ENCODE results near the gene DCAF4. TPM values are rescaled to one million over a fixed set of nuclear protein-coding genes. Genes with fewer than 3 reads are reported as not detected.

DCAF4 gene
- total RNA-seq, 3 donors from 2014 or later (not counting 1 experiment from before 2014, with no cell fraction given), result 4.6 to 18.6 (median 16.5) TPM

DNA sequence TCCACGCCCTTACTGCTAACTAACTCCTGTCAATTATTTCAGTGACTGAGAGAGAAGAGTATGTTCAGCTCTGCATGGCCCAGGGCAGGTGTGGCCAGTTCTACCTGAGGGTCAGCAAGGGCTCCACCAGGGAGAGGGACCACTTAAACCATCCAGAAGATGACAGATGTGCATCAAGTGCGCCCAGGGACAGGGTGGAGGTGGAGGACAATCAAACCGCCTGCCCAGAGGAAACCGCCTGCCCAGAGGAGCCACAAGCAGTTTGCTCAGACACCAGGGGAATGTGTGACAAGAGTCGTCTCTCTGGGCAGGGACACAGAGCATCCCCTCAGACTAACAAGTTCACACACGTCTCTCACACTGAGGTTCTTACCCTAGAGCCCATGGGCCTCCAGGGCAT lies 46.8 kb upstream of the DCAF4 start:
- H3K4me1 Mint-ChIP-seq, result peaks cover 21 to 35% of the 10 kb centered on the region in 2 donors
- peaks cover 30% of the 10 kb centered on the region for H3K4me1 ChIP-seq (ENCODE audit: control insufficient read depth, insufficient read depth, low read length)
- H3K4me3 Mint-ChIP-seq, result no peak overlapping the region
- H3K27ac ChIP-seq (ENCODE audit: low read length), result no peak overlapping the region
- no peaks in the 10 kb centered on the region for H3K27me3 ChIP-seq (ENCODE audit: control insufficient read depth, insufficient read depth, low read length)
- H3K9me3 ChIP-seq (ENCODE audit: control insufficient read depth, insufficient read depth, low read length), result no peaks in the 10 kb centered on the region
- H3K36me3 Mint-ChIP-seq, result no peaks in the 10 kb centered on the region
- H3K27me3 Mint-ChIP-seq (ENCODE audit: low read depth in 2 of 2), result peaks cover 16 to 19% of the 10 kb centered on the region in 2 donors
- ATAC-seq (no peak), DNase-seq (no peak)
- H3K9me3 Mint-ChIP-seq, result no peaks in the 10 kb centered on the region
- TF ChIP-seq, protein P1, sequence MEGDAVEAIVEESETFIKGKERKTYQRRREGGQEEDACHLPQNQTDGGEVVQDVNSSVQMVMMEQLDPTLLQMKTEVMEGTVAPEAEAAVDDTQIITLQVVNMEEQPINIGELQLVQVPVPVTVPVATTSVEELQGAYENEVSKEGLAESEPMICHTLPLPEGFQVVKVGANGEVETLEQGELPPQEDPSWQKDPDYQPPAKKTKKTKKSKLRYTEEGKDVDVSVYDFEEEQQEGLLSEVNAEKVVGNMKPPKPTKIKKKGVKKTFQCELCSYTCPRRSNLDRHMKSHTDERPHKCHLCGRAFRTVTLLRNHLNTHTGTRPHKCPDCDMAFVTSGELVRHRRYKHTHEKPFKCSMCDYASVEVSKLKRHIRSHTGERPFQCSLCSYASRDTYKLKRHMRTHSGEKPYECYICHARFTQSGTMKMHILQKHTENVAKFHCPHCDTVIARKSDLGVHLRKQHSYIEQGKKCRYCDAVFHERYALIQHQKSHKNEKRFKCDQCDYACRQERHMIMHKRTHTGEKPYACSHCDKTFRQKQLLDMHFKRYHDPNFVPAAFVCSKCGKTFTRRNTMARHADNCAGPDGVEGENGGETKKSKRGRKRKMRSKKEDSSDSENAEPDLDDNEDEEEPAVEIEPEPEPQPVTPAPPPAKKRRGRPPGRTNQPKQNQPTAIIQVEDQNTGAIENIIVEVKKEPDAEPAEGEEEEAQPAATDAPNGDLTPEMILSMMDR (IDR thresholded peaks at IDR 0.05), result no peak
- no peak overlapping the region for H3K4me3 ChIP-seq (ENCODE audit: low read length)
- no peaks in the 10 kb centered on the region for H3K36me3 ChIP-seq (ENCODE audit: control insufficient read depth, insufficient read depth, low read length)
- 77% methylated on average over 6 of the region's 6 CpGs for WGBS (ENCODE audit: insufficient coverage)
- no peak overlapping the region for H3K27ac Mint-ChIP-seq
- intact Hi-C loops (cut with micrococcal nuclease), result no loop called here

DNA sequence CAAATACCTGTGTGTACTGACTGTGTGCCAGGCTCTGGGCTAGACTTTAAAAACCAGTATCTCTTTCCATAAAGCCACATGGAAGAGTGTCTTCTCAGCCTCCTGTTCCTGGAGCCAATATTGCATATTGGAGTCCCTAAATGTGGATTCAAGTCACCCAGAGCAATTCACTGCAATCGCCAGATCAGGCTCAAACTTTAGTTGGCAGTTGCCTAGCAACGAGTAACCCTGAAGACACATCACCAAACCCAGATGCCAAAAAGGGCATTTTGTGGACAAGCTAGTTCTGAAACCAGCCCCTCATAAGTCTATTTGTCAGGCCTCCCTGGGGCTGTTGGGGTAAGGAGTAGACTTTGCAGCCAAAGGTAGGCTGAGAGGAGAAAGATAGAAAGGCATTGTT lies 46.1 kb upstream of the DCAF4 start:
- Histone ChIP-seq H3K9me3 (ENCODE audit: control insufficient read depth, insufficient read depth, low read length) (no peaks in the 10 kb centered on the region), H3K27me3 (ENCODE audit: control insufficient read depth, insufficient read depth, low read length) (no peaks in the 10 kb centered on the region), H3K4me1 (ENCODE audit: control insufficient read depth, insufficient read depth, low read length) (peaks cover 32% of the 10 kb centered on the region), H3K4me3 (ENCODE audit: low read length) (no peak overlapping the region), H3K27ac (ENCODE audit: low read length) (no peak overlapping the region), H3K36me3 (ENCODE audit: control insufficient read depth, insufficient read depth, low read length) (no peaks in the 10 kb centered on the region)
- Mint-ChIP-seq H3K9me3 (no peaks in the 10 kb centered on the region), H3K4me3 (no peak overlapping the region), H3K4me1 (peaks cover 23 to 35% of the 10 kb centered on the region in 2 donors), H3K27me3 (ENCODE audit: low read depth in 2 of 2) (peaks cover 14 to 19% of the 10 kb centered on the region in 2 donors), H3K36me3 (no peaks in the 10 kb centered on the region), H3K27ac (no peak overlapping the region)
- intact Hi-C loops (cut with micrococcal nuclease), result no loop called here
- TF ChIP-seq, protein P1 (IDR thresholded peaks at IDR 0.05), result no peak
- 89% methylated on average over 2 of the region's 2 CpGs for WGBS (ENCODE audit: insufficient coverage)
- ATAC-seq (no peak), DNase-seq (no peak)

DNA sequence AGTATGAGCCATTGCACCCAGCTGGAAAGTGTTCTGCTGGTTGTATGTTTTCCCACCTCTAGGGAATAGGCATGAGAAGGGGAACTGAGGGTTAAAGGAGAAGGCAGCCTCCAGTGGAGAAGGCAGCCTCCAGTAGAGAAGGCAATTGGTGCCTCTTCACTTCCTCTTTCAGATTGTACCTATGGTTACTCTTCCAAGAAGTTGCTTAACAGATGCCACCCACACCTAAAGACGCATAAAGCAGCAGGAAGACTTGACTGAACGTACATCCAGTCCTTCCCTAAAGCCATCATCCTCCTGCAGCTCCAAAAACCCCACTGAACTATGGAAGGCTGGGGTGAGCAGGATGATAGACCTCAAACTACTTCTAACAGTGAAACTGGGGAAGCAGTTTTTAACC lies 45.4 kb upstream of the DCAF4 start:
- no peak overlapping the region for H3K27ac Mint-ChIP-seq
- TF ChIP-seq, protein P1 (IDR thresholded peaks at IDR 0.05), result no peak
- peaks cover 14 to 19% of the 10 kb centered on the region in 2 donors for H3K27me3 Mint-ChIP-seq (ENCODE audit: low read depth in 2 of 2)
- Histone ChIP-seq H3K4me3 (ENCODE audit: low read length) (no peak overlapping the region), H3K4me1 (ENCODE audit: control insufficient read depth, insufficient read depth, low read length) (peaks cover 32% of the 10 kb centered on the region), H3K9me3 (ENCODE audit: control insufficient read depth, insufficient read depth, low read length) (no peaks in the 10 kb centered on the region), H3K27me3 (ENCODE audit: control insufficient read depth, insufficient read depth, low read length) (no peaks in the 10 kb centered on the region), H3K27ac (ENCODE audit: low read length) (no peak overlapping the region), H3K36me3 (ENCODE audit: control insufficient read depth, insufficient read depth, low read length) (no peaks in the 10 kb centered on the region)
- intact Hi-C loops (cut with micrococcal nuclease), result no loop called here
- H3K9me3 Mint-ChIP-seq, result no peaks in the 10 kb centered on the region
- no peak for DNase-seq
- H3K4me3 Mint-ChIP-seq, result no peak overlapping the region
- H3K4me1 Mint-ChIP-seq, result peaks cover 23 to 35% of the 10 kb centered on the region in 2 donors
- no peaks in the 10 kb centered on the region for H3K36me3 Mint-ChIP-seq
- ATAC-seq, result no peak
- 11% methylated on average over 2 of the region's 2 CpGs for WGBS (ENCODE audit: insufficient coverage)

DNA sequence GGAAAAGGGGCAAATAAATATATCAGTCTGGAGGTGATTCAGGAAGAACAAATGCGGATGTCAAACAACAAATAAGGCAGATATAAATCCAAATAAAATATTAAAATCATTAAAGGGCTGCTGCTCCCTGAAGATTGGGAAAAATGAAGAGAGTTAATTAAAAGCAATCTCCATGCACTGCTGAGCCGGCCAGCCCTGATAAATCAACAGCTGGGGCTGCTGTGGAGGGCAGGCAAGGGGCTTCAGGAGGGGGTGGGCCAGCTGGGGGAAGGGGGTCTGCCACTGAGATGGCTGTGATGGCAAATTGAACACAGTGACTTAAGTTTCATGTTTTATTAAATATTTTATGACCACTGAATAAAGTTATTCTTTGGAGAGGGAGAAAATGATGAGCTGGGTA lies 44.7 kb upstream of the DCAF4 start:
- 100% methylated on average over 1 of the region's 2 CpGs for WGBS (ENCODE audit: insufficient coverage)
- TF ChIP-seq, protein P1 (IDR thresholded peaks at IDR 0.05), result no peak
- no peaks in the 10 kb centered on the region for H3K9me3 ChIP-seq (ENCODE audit: control insufficient read depth, insufficient read depth, low read length)
- intact Hi-C loops (cut with micrococcal nuclease), result no loop called here
- Mint-ChIP-seq H3K36me3 (no peaks in the 10 kb centered on the region), H3K27me3 (ENCODE audit: low read depth in 2 of 2) (peaks cover 14 to 19% of the 10 kb centered on the region in 2 donors), H3K9me3 (no peaks in the 10 kb centered on the region), H3K4me1 (peaks cover 23 to 35% of the 10 kb centered on the region in 2 donors), H3K27ac (no peak overlapping the region), H3K4me3 (no peak overlapping the region)
- ATAC-seq, result no peak
- H3K27me3 ChIP-seq (ENCODE audit: control insufficient read depth, insufficient read depth, low read length), result no peaks in the 10 kb centered on the region
- no peaks in the 10 kb centered on the region for H3K36me3 ChIP-seq (ENCODE audit: control insufficient read depth, insufficient read depth, low read length)
- no peak for DNase-seq
- no peak overlapping the region for H3K4me3 ChIP-seq (ENCODE audit: low read length)
- H3K4me1 ChIP-seq (ENCODE audit: control insufficient read depth, insufficient read depth, low read length), result peaks cover 32% of the 10 kb centered on the region
- H3K27ac ChIP-seq (ENCODE audit: low read length), result no peak overlapping the region
